HCT116 (cell line): ENCODE data around the gene ACAP3. TPM values are rescaled to one million over a fixed set of nuclear protein-coding genes. Genes with fewer than 3 reads are reported as not detected.

Experiments
- ATAC-seq: fragments of 200-7000 bp; cut with Tn5 transposase; 2 replicates; pipeline ENCODE4 v1.9.1; 2020; ENCODE audit warnings: mild to moderate bottlenecking, moderate library complexity
- BruUV-seq: library from RNA; stranded (reverse); fragments of 400-500 nt; replicated peaks from 2 replicates; lab custom pipeline; 2021; lab: Mats Ljungman, UMichigan
- CTCF ChIA-PET: fragments of 300-600 bp; sonication (Branson Sonifier 250); formaldehyde crosslinking; loops from one replicate; lab custom pipeline; 2021; ENCODE audit warnings: antibody characterized with exemption; lab: Charles Lee
- POLR2A ChIA-PET: fragments of 300-600, 350-600 bp; sonication (Branson Sonifier 250); formaldehyde crosslinking; loops from one replicate; lab custom pipeline; 2021; ENCODE audit warnings: antibody characterized with exemption; lab: Charles Lee
- RAD21 ChIA-PET, 2 experiments: fragments of 300-600 bp; sonication (Branson Sonifier 250); formaldehyde crosslinking; loops; one replicate each; lab custom pipeline; 2023; ENCODE audit warnings: low total read pairs in 2 of 2; ENCODE audit not compliant: uncharacterized antibody in 2 of 2, unreplicated experiment in 2 of 2, low non-redundant PET in 1 of 2; lab: Charles Lee
- DNase-seq: peaks from one replicate; pipeline ENCODE4 v3.0.0-alpha.2; 2010; ENCODE audit warnings: low read depth, low spot score
- H2AFZ ChIP-seq: fragments of 200-600 bp; shearing (Covaris generic), sonication (generic); 2 replicates; pipeline ENCODE4 v1.6.1; 2017; ENCODE audit warnings: low read depth, mixed run types, mixed read lengths, antibody characterized with exemption, low read length; ENCODE audit not compliant: poor library complexity, severe bottlenecking
- H3K27ac ChIP-seq: 2 replicates; pipeline ENCODE4 v1.5.1; 2012; ENCODE audit warnings: low read depth, low read length
- H3K27me3 ChIP-seq: fragments of 200-600 bp; sonication (generic); 2 replicates; pipeline ENCODE4 v1.6.1; 2016; ENCODE audit warnings: mixed run types, low read length, mixed read lengths; ENCODE audit not compliant: insufficient read depth
- H3K36me3 ChIP-seq, 2 experiments: fragments of 200-500 bp in 1 of 2; fragments of 200-600 bp in 1 of 2; sonication (Bioruptor generic) in 1 of 2; sonication (generic) in 1 of 2; 2 replicates each; pipeline versions ENCODE4 v1.5.1 to v1.6.1; 2014 to 2016; ENCODE audit warnings: low read length in 2 of 2, inconsistent platforms in 1 of 2, mixed read lengths in 1 of 2, mixed run types in 1 of 2; ENCODE audit not compliant: insufficient read depth in 2 of 2, control insufficient read depth in 1 of 2
- H3K4me1 ChIP-seq, 2 experiments: fragments of 200-600 bp in 1 of 2; sonication (generic) in 1 of 2; 2 replicates each; pipeline versions ENCODE4 v1.5.1 to v1.6.1; 2012 to 2017; ENCODE audit warnings: low read length in 2 of 2, inconsistent platforms in 1 of 2, mild to moderate bottlenecking in 1 of 2, mixed read lengths in 1 of 2, mixed run types in 1 of 2, moderate library complexity in 1 of 2; ENCODE audit not compliant: insufficient read depth in 2 of 2, control insufficient read depth in 1 of 2
- H3K4me2 ChIP-seq: fragments of 200-600 bp; sonication (generic); 2 replicates; pipeline ENCODE4 v1.6.1; 2017; ENCODE audit warnings: mixed run types, low read length, mixed read lengths
- H3K4me3 ChIP-seq, 2 experiments: fragments of 200-600 bp in 1 of 2; sonication (generic) in 1 of 2; replicated peaks in 1 of 2; 2 replicates each; pipeline ENCODE4 v1.5.1; 2011 to 2016; ENCODE audit warnings: low read length in 2 of 2, control low read depth in 1 of 2, low read depth in 1 of 2, mild to moderate bottlenecking in 1 of 2, mixed read lengths in 1 of 2, mixed run types in 1 of 2
- H3K79me2 ChIP-seq: fragments of 200-600 bp; sonication (generic); 2 replicates; pipeline ENCODE4 v1.6.1; 2017; ENCODE audit warnings: mild to moderate bottlenecking, mixed run types, low read length, moderate library complexity, mixed read lengths; ENCODE audit not compliant: insufficient read depth
- H3K9ac ChIP-seq: fragments of 200-600 bp; sonication (generic); 2 replicates; pipeline ENCODE4 v1.6.1; 2016; ENCODE audit warnings: low read length, mixed read lengths
- H3K9me2 ChIP-seq: fragments of 200-600 bp; sonication (generic), shearing (Covaris generic); 2 replicates; pipeline ENCODE4 v1.6.1; 2017; ENCODE audit warnings: mixed run types, mild to moderate bottlenecking, moderate library complexity; ENCODE audit not compliant: insufficient read depth
- H3K9me3 ChIP-seq, 2 experiments: fragments of 200-500 bp in 1 of 2; fragments of 200-600 bp in 1 of 2; sonication (Bioruptor generic) in 1 of 2; sonication (generic) in 1 of 2; 2 replicates each; pipeline ENCODE4 v1.6.1; 2014 to 2017; ENCODE audit warnings: low read length in 2 of 2, mixed read lengths in 2 of 2, inconsistent platforms in 1 of 2, low read depth in 1 of 2, mild to moderate bottlenecking in 1 of 2, mixed run types in 1 of 2, moderate library complexity in 1 of 2; ENCODE audit not compliant: control insufficient read depth in 1 of 2, insufficient read depth in 1 of 2
- H4K20me1 ChIP-seq: fragments of 200-600 bp; sonication (generic), shearing (Covaris generic); 2 replicates; pipeline ENCODE4 v1.6.1; 2017; ENCODE audit warnings: mixed run types, mild to moderate bottlenecking, moderate library complexity; ENCODE audit not compliant: insufficient read depth
- EZH2phosphoT487 ChIP-seq: fragments of 200-600 bp; IDR thresholded peaks from 2 replicates; pipeline ENCODE4 v1.6.1; 2018; ENCODE audit warnings: antibody characterized with exemption, borderline replicate concordance
- FOSL1 ChIP-seq: IDR thresholded peaks from 2 replicates; pipeline ENCODE4 v1.6.1; 2012; ENCODE audit warnings: low read depth
- SRF ChIP-seq: IDR thresholded peaks from 2 replicates; pipeline ENCODE4 v1.6.1; 2012; ENCODE audit warnings: low read depth
- intact Hi-C: fragments of 100-400 bp; cut with micrococcal nuclease; formaldehyde crosslinking; loops from 2 replicates; pipeline ENCODE4 v1.10.0; 2022
- total RNA-seq: library from RNA; stranded (reverse); gene quantifications from one replicate; pipeline ENCODE4 v1.2.1, GENCODE V29; 2021; ENCODE audit not compliant: unreplicated experiment
- TF ChIP-seq, protein P1 (sequence below), 3 experiments: fragments of 200-600 bp in 1 of 3; sonication (generic) in 1 of 3; IDR thresholded peaks in 2 of 3; conservative IDR thresholded peaks in 1 of 3; 2 replicates each; pipeline ENCODE4 v1.5.1; 2012 to 2017; ENCODE audit warnings: low read depth in 2 of 3, low read length in 2 of 3, antibody characterized with exemption in 1 of 3, borderline replicate concordance in 1 of 3, control low read depth in 1 of 3, mild to moderate bottlenecking in 1 of 3, mixed read lengths in 1 of 3, mixed run types in 1 of 3, moderate library complexity in 1 of 3; ENCODE audit not compliant: insufficient read depth in 1 of 3
- TF ChIP-seq, protein P2 (sequence below): IDR thresholded peaks from 2 replicates; pipeline ENCODE4 v1.6.1; 2011; ENCODE audit warnings: mild to moderate bottlenecking, low read length, moderate library complexity; ENCODE audit not compliant: insufficient replicate concordance; ENCODE audit errors: extremely low read depth
- TF ChIP-seq, protein P3 (sequence below): IDR thresholded peaks from 2 replicates; pipeline ENCODE4 v1.6.1; 2012

ACAP3 gene
- total RNA-seq, 1 experiment from 2014 or later, result 38.8 TPM

DNA sequence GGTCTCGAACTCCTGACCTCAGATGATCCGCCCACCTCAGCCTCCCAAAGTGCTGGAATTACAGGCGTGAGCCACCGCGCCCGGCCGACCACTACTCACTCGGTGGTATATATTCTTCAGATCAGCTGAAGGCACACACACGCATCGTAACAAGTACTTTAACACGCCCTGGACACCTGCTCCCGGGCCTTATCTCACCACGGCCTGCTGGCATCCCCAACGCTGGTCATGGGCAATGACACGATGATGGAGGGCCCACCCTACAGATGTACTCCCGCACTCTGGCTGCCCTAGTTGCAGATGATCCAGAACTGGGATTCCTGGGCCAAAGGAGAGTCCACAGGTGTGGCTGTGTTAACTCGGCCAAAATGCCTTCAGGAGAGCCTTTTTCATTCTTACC is 45.7 kb downstream of the ACAP3 start:
- TF ChIP-seq, protein P1, sequence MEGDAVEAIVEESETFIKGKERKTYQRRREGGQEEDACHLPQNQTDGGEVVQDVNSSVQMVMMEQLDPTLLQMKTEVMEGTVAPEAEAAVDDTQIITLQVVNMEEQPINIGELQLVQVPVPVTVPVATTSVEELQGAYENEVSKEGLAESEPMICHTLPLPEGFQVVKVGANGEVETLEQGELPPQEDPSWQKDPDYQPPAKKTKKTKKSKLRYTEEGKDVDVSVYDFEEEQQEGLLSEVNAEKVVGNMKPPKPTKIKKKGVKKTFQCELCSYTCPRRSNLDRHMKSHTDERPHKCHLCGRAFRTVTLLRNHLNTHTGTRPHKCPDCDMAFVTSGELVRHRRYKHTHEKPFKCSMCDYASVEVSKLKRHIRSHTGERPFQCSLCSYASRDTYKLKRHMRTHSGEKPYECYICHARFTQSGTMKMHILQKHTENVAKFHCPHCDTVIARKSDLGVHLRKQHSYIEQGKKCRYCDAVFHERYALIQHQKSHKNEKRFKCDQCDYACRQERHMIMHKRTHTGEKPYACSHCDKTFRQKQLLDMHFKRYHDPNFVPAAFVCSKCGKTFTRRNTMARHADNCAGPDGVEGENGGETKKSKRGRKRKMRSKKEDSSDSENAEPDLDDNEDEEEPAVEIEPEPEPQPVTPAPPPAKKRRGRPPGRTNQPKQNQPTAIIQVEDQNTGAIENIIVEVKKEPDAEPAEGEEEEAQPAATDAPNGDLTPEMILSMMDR (IDR thresholded peaks at IDR 0.05 in 2 of 3, conservative IDR thresholded peaks at IDR 0.05 in 1 of 3; ENCODE audit: borderline replicate concordance in 1 of 3, insufficient read depth in 1 of 3, low read depth in 2 of 3, low read length in 2 of 3), result no peak
- TF ChIP-seq FOSL1 (no peak), EZH2phosphoT487 (no peak), SRF (no peak)
- TF ChIP-seq, protein P2, sequence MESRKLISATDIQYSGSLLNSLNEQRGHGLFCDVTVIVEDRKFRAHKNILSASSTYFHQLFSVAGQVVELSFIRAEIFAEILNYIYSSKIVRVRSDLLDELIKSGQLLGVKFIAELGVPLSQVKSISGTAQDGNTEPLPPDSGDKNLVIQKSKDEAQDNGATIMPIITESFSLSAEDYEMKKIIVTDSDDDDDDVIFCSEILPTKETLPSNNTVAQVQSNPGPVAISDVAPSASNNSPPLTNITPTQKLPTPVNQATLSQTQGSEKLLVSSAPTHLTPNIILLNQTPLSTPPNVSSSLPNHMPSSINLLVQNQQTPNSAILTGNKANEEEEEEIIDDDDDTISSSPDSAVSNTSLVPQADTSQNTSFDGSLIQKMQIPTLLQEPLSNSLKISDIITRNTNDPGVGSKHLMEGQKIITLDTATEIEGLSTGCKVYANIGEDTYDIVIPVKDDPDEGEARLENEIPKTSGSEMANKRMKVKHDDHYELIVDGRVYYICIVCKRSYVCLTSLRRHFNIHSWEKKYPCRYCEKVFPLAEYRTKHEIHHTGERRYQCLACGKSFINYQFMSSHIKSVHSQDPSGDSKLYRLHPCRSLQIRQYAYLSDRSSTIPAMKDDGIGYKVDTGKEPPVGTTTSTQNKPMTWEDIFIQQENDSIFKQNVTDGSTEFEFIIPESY, result no peak
- TF ChIP-seq, protein P3, sequence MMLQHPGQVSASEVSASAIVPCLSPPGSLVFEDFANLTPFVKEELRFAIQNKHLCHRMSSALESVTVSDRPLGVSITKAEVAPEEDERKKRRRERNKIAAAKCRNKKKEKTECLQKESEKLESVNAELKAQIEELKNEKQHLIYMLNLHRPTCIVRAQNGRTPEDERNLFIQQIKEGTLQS, result no peak
- Histone ChIP-seq H2AFZ (no peak overlapping the region), H3K79me2 (peaks cover 32% of the 10 kb centered on the region), H3K4me3 (no peak overlapping the region), H4K20me1 (no peaks in the 10 kb centered on the region), H3K9ac (no peak overlapping the region), H3K27ac (no peak overlapping the region), H3K4me2 (no peak overlapping the region), H3K4me1 (peaks cover 0 to 5% of the 10 kb centered on the region in 2 experiments; a peak in 1 of 4 replicates), H3K9me3 (no peaks in the 10 kb centered on the region), H3K9me2 (no peaks in the 10 kb centered on the region), H3K36me3 (peaks cover 21 to 49% of the 10 kb centered on the region in 2 experiments; a peak in 3 of 4 replicates), H3K27me3 (no peaks in the 10 kb centered on the region)
- ChIA-PET RAD21 (no interaction called here), CTCF (no interaction called here), POLR2A (no interaction called here)
- DNase-seq (no peak), ATAC-seq (no peak)
- intact Hi-C loops, result no loop called here
- no TSS peak for BruUV-seq
